ENCODE results near the gene VCAM1.

DNA sequence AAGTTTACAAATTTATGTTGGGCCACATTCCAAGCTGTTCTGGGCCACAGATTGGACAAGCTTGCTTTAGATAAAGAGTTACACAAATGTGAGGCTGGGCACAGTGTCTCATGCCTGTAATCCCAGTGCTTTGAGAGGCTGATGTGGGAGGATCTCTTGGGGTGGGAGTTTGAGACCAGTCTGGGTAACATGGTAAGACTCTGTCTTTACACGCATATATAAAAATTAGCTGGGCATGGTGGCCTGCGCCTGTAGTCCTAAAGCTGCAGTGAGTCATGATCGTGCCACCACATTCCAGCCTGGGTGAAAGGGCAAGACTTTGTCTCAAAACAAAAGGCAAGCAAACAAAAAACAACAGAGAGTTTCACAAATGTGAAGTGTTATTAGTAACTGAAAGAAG, 5.9 kb upstream of the VCAM1 start:
- TF ChIP-seq FOS (IDR thresholded peaks at IDR 0.05; ENCODE audit: low read depth, low read length) (no peak), MXI1 (IDR thresholded peaks at IDR 0.05; ENCODE audit: borderline replicate concordance, low read depth, low read length) (no peak), POLR2A (IDR thresholded peaks at IDR 0.05; ENCODE audit: low read depth, low read length) (no peak), MAZ (IDR thresholded peaks at IDR 0.05; ENCODE audit: borderline replicate concordance, low read depth, low read length) (no peak), RAD21 (IDR thresholded peaks at IDR 0.05; ENCODE audit: low read length) (no peak), NFE2L2 (IDR thresholded peaks at IDR 0.05; ENCODE audit: low read depth, low read length) (no peak), RFX5 (IDR thresholded peaks at IDR 0.05; ENCODE audit: low read depth, low read length) (no peak), SMC3 (IDR thresholded peaks at IDR 0.05; ENCODE audit: low read depth, low read length) (no peak), MAFK (IDR thresholded peaks at IDR 0.05; ENCODE audit: low read depth, low read length) (no peak), CEBPB (IDR thresholded peaks at IDR 0.05; ENCODE audit: low read depth, low read length) (no peak)
- TF ChIP-seq, protein P1, sequence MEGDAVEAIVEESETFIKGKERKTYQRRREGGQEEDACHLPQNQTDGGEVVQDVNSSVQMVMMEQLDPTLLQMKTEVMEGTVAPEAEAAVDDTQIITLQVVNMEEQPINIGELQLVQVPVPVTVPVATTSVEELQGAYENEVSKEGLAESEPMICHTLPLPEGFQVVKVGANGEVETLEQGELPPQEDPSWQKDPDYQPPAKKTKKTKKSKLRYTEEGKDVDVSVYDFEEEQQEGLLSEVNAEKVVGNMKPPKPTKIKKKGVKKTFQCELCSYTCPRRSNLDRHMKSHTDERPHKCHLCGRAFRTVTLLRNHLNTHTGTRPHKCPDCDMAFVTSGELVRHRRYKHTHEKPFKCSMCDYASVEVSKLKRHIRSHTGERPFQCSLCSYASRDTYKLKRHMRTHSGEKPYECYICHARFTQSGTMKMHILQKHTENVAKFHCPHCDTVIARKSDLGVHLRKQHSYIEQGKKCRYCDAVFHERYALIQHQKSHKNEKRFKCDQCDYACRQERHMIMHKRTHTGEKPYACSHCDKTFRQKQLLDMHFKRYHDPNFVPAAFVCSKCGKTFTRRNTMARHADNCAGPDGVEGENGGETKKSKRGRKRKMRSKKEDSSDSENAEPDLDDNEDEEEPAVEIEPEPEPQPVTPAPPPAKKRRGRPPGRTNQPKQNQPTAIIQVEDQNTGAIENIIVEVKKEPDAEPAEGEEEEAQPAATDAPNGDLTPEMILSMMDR (conservative IDR thresholded peaks at IDR 0.05; ENCODE audit: low read depth, low read length): no peak
- TF ChIP-seq, protein P2, sequence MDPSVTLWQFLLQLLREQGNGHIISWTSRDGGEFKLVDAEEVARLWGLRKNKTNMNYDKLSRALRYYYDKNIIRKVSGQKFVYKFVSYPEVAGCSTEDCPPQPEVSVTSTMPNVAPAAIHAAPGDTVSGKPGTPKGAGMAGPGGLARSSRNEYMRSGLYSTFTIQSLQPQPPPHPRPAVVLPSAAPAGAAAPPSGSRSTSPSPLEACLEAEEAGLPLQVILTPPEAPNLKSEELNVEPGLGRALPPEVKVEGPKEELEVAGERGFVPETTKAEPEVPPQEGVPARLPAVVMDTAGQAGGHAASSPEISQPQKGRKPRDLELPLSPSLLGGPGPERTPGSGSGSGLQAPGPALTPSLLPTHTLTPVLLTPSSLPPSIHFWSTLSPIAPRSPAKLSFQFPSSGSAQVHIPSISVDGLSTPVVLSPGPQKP (IDR thresholded peaks at IDR 0.05; ENCODE audit: borderline replicate concordance, low read depth, low read length): no peak
- TF ChIP-seq, protein P3, sequence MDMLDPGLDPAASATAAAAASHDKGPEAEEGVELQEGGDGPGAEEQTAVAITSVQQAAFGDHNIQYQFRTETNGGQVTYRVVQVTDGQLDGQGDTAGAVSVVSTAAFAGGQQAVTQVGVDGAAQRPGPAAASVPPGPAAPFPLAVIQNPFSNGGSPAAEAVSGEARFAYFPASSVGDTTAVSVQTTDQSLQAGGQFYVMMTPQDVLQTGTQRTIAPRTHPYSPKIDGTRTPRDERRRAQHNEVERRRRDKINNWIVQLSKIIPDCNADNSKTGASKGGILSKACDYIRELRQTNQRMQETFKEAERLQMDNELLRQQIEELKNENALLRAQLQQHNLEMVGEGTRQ (IDR thresholded peaks at IDR 0.05; ENCODE audit: low read depth, low read length): no peak

Measured in IMR-90 (cell line).